GM21367 (cell line): ENCODE results near the gene SIRPB2.

Experiments
- ATAC-seq: cut with Tn5 transposase; IDR thresholded peaks from one replicate; pipeline ENCODE4 v1.9.1; 2021; ENCODE audit not compliant: unreplicated experiment

SIRPB2 gene

GRCh38 chr20:1491281-1491840 lies at the start of gene SIRPB2:
SIRPB2 (minus strand) TSS chr20:1491420; CDS start chr20:1491359, 61 bp downstream.
- ATAC-seq = no peak

GRCh38 chr20:1539816-1540419 lies 48.7 kb upstream of the SIRPB2 start:
- ATAC-seq = no peak

GRCh38 chr20:1538655-1539054 lies 47.4 kb upstream of the SIRPB2 start:
- no peak for ATAC-seq

DNA sequence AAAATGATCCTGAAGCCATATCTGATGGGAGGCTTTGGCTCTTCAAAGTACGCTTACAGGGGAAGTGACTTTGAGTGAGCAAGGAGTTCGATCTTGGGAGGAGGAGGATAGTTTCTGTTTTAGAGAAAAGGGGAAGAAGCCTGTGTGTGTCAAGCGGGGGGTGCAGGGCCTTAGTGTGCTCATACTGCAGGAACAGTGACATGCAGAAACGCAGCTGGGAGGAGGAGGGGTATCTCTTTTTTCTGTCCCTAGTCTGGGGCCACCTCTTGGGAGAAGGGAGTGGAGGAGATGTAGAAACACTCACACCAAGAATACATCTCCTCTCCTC lies 46.5 kb upstream of the SIRPB2 start:
- ATAC-seq = no peak

GRCh38 chr20:1536893-1537730 lies 45.9 kb upstream of the SIRPB2 start:
- no peak for ATAC-seq

DNA sequence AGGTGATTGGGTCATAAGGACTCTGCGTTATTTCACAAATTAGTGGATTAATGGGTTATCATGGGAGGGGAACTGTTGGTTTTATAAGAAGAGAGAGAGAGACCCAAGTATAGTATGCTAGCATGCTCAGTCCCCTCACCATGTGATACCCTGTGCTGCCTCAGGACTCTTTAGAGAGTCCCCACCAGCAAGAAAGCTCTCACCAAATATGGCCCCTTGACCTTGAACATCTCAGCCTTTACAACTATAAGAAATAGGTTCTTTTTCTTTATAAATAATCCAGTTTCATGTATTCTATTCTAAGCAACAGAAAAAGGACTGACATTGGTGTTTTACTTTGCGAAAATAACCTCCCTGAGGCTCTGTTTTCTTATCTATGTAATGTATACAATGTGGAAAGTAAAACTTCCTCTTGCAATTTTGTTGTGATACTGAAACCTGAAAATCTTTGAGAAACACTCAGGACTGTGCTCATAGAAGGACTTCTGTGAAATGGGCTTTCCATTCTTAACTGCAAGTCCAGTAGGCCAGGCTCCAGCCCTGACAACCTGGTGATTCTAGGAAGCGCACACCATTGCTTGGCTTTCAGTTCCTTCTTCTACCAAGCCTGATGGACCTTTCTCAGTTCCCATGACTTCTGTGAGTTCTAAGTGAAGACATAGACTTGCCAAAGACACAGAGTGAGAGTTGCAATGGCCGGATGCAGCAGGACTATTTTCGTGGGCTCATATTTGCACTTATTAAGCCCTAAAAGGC lies 44.4 kb upstream of the SIRPB2 start:
- peak; percentile 86 for ATAC-seq

GRCh38 chr20:1534526-1534925 lies 43.3 kb upstream of the SIRPB2 start:
- no peak for ATAC-seq

DNA sequence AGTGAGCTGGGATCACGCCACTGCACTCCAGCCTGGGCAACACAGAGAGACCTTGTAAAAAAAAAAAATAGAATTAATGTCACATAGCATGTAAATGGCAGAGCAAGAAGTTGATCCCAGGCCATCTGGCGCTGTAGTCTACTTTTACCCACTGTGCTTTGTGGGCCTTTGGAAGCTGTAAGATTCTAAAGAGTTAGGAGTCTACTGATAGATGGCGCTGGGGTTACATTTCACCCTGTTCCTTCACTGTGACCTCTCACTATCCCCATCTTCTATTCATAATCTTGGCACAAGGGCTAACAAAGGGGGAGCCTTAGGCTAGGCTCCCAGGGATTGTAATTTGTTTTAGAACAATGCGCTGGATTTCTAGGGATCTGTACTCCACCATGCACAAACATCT lies 41.8 kb upstream of the SIRPB2 start:
- no peak for ATAC-seq

GRCh38 chr20:1528811-1529210 lies 37.6 kb upstream of the SIRPB2 start:
- no peak for ATAC-seq

GRCh38 chr20:1527923-1528322 lies 36.7 kb upstream of the SIRPB2 start:
- ATAC-seq = no peak

- ATAC-seq = no peak
Observed at GRCh38 chr20:1526896-1527295, 35.7 kb upstream of the SIRPB2 start.

GRCh38 chr20:1526310-1526709 lies 35.1 kb upstream of the SIRPB2 start:
- ATAC-seq = no peak

DNA sequence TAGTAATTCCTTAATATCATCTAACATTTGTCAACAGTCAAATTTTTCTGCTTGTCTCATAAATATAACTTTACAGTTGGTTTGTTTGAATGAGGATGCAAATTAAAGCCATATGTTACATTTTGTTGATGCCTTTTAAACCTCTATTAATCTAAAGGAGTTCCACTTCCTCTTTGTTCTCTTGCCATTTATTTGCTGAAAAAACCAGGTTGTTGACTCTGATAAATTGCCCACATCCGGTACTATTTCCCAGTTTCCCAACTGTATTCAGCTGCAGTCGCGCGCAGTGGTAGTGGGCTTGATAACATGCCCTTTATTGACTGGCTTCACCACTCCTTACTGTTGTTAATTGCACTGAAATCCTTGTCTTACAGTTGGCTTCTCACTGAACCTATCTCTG lies 32.8 kb upstream of the SIRPB2 start:
- ATAC-seq = no peak

GRCh38 chr20:1517010-1517409 lies 25.8 kb upstream of the SIRPB2 start:
- no peak for ATAC-seq

- no peak for ATAC-seq
Observed at GRCh38 chr20:1513801-1514200, 22.6 kb upstream of the SIRPB2 start.

DNA sequence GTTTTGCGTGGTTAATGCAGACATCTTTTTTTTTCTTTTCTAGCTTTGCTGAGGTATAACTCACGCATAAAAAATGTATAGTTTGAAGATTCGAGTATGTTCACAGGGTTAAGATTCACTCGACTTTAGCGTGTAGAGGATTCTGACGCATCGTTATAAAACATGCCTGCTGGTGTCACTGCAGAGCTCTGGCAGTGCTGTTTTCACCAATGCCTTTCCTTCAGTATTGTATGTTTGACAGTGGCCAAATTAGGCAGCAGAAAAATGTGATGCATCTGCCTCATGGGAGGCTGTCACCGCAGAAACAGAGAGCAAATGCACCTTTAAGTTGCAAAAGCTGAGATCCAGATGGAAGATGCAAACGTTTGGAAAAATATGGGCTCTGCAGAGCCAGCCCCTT lies 18.0 kb upstream of the SIRPB2 start:
- ATAC-seq = no peak

GRCh38 chr20:1508574-1508973 lies 17.4 kb upstream of the SIRPB2 start:
- no peak for ATAC-seq

DNA sequence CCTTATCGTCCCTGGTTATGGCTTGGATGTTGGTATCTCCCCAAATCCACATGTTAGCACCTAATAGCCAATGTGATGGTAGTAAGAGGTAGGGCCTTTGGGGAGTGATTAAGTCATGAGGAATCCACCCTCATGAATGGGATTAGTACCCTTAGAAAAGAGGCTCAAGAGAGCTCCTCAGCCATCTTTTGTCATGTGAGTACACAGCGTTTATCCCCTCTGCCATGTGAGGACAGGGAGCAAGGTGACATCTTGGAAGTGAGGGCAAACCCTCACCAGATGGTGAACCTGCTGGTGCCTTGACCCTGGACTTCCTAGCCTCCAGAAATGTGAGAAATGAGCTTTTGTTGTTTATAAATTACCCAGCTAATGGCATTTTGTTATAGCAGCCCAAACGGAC lies 16.1 kb upstream of the SIRPB2 start:
- no peak for ATAC-seq

GRCh38 chr20:1505871-1506270 lies 14.7 kb upstream of the SIRPB2 start:
- no peak for ATAC-seq

- no peak for ATAC-seq
Observed at GRCh38 chr20:1505361-1505760, 14.1 kb upstream of the SIRPB2 start.

- peak; percentile 94 for ATAC-seq
Observed at GRCh38 chr20:1503564-1504227, 12.5 kb upstream of the SIRPB2 start.
